ENCODE measurements around the gene COG2. TPM values are rescaled to one million over a fixed set of nuclear protein-coding genes. Genes with fewer than 3 reads are reported as not detected.

COG2 gene
- total and polyA plus RNA-seq, 2 of the 8 experiments (the other 6 are each of a cell fraction or from before 2014, with no cell fraction given) = 10.3 to 36.7 TPM

DNA sequence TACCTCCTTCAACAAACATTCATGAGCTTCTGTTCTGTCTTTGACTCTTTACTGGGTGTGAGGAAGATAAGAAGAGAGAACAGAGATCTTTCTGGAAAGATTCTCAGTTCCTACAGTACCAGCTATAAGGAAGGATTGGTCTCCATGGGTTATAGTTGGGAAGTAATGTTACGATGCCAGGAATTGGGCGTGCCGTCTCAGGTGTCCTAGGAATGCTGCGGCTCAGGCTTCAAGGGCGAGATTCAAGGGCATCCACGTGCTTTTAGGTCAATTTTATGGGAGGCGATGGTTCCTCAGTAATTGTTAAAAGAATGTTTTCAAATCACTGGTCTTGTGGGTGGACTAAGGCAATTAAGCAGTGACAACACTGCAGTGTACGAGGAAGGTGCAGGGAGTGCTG, 27.3 kb downstream of the COG2 start (continued):
- TF ChIP-seq, protein P1, sequence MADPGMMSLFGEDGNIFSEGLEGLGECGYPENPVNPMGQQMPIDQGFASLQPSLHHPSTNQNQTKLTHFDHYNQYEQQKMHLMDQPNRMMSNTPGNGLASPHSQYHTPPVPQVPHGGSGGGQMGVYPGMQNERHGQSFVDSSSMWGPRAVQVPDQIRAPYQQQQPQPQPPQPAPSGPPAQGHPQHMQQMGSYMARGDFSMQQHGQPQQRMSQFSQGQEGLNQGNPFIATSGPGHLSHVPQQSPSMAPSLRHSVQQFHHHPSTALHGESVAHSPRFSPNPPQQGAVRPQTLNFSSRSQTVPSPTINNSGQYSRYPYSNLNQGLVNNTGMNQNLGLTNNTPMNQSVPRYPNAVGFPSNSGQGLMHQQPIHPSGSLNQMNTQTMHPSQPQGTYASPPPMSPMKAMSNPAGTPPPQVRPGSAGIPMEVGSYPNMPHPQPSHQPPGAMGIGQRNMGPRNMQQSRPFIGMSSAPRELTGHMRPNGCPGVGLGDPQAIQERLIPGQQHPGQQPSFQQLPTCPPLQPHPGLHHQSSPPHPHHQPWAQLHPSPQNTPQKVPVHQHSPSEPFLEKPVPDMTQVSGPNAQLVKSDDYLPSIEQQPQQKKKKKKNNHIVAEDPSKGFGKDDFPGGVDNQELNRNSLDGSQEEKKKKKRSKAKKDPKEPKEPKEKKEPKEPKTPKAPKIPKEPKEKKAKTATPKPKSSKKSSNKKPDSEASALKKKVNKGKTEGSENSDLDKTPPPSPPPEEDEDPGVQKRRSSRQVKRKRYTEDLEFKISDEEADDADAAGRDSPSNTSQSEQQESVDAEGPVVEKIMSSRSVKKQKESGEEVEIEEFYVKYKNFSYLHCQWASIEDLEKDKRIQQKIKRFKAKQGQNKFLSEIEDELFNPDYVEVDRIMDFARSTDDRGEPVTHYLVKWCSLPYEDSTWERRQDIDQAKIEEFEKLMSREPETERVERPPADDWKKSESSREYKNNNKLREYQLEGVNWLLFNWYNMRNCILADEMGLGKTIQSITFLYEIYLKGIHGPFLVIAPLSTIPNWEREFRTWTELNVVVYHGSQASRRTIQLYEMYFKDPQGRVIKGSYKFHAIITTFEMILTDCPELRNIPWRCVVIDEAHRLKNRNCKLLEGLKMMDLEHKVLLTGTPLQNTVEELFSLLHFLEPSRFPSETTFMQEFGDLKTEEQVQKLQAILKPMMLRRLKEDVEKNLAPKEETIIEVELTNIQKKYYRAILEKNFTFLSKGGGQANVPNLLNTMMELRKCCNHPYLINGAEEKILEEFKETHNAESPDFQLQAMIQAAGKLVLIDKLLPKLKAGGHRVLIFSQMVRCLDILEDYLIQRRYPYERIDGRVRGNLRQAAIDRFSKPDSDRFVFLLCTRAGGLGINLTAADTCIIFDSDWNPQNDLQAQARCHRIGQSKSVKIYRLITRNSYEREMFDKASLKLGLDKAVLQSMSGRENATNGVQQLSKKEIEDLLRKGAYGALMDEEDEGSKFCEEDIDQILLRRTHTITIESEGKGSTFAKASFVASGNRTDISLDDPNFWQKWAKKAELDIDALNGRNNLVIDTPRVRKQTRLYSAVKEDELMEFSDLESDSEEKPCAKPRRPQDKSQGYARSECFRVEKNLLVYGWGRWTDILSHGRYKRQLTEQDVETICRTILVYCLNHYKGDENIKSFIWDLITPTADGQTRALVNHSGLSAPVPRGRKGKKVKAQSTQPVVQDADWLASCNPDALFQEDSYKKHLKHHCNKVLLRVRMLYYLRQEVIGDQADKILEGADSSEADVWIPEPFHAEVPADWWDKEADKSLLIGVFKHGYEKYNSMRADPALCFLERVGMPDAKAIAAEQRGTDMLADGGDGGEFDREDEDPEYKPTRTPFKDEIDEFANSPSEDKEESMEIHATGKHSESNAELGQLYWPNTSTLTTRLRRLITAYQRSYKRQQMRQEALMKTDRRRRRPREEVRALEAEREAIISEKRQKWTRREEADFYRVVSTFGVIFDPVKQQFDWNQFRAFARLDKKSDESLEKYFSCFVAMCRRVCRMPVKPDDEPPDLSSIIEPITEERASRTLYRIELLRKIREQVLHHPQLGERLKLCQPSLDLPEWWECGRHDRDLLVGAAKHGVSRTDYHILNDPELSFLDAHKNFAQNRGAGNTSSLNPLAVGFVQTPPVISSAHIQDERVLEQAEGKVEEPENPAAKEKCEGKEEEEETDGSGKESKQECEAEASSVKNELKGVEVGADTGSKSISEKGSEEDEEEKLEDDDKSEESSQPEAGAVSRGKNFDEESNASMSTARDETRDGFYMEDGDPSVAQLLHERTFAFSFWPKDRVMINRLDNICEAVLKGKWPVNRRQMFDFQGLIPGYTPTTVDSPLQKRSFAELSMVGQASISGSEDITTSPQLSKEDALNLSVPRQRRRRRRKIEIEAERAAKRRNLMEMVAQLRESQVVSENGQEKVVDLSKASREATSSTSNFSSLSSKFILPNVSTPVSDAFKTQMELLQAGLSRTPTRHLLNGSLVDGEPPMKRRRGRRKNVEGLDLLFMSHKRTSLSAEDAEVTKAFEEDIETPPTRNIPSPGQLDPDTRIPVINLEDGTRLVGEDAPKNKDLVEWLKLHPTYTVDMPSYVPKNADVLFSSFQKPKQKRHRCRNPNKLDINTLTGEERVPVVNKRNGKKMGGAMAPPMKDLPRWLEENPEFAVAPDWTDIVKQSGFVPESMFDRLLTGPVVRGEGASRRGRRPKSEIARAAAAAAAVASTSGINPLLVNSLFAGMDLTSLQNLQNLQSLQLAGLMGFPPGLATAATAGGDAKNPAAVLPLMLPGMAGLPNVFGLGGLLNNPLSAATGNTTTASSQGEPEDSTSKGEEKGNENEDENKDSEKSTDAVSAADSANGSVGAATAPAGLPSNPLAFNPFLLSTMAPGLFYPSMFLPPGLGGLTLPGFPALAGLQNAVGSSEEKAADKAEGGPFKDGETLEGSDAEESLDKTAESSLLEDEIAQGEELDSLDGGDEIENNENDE (IDR thresholded peaks at IDR 0.05; ENCODE audit: insufficient replicate concordance, low read length) = no peak
- TF ChIP-seq MAFK (IDR thresholded peaks at IDR 0.05; ENCODE audit: low read depth, low read length) = no peak
- TF ChIP-seq POLR2AphosphoS5 (IDR thresholded peaks at IDR 0.05; ENCODE audit: low read depth, low read length) = no peak
- TF ChIP-seq BACH1 (IDR thresholded peaks at IDR 0.05; ENCODE audit: low read length) = no peak
- no peak for TF ChIP-seq CBX8 (IDR thresholded peaks at IDR 0.05; ENCODE audit: borderline replicate concordance, low read depth, low read length)
- no peak for TF ChIP-seq BRCA1 (IDR thresholded peaks at IDR 0.05; ENCODE audit: low read depth, low read length)
- no peak for TF ChIP-seq RNF2 (IDR thresholded peaks at IDR 0.05; ENCODE audit: borderline replicate concordance, low read depth, low read length, missing control alignments, poor library complexity, severe bottlenecking)

All from H1 (cell line).